Measurements from ENCODE around the gene BRD9. TPM values are rescaled to one million over a fixed set of nuclear protein-coding genes. Genes with fewer than 3 reads are reported as not detected.

Gene BRD9
- total RNA-seq, 1 experiment from 2014 or later = 68.7 TPM

GRCh38 chr5:909994-910768, 17.6 kb upstream of the BRD9 start:
- DNase-seq (ENCODE audit: low spot score) = no peak
- in situ Hi-C loops (cut with HindIII; ENCODE audit: low sequenced_read_pairs) = loop anchor here (25.0 kb wide), 1 partner anchor 248 kb away; no protein-coding TSS in a partner anchor

- no peak for DNase-seq (ENCODE audit: low spot score)
- in situ Hi-C loops (cut with HindIII; ENCODE audit: low sequenced_read_pairs) = loop anchor here (25.0 kb wide), 1 partner anchor 247 kb away; no protein-coding TSS in a partner anchor
Observed at GRCh38 chr5:909086-909485, 16.5 kb upstream of the BRD9 start.

- DNase-seq (ENCODE audit: low spot score) = no peak
- in situ Hi-C loops (cut with HindIII; ENCODE audit: low sequenced_read_pairs) = loop anchor here (25.0 kb wide), 1 partner anchor 246 kb away; no protein-coding TSS in a partner anchor
Observed at GRCh38 chr5:908172-908571, 15.6 kb upstream of the BRD9 start.

GRCh38 chr5:907366-907910, 14.8 kb upstream of the BRD9 start:
- in situ Hi-C loops (cut with HindIII; ENCODE audit: low sequenced_read_pairs) = loop anchor here (25.0 kb wide), 1 partner anchor 245 kb away; no protein-coding TSS in a partner anchor
- no peak for DNase-seq (ENCODE audit: low spot score)

GRCh38 chr5:905139-905642, 12.6 kb upstream of the BRD9 start:
- in situ Hi-C loops (cut with HindIII; ENCODE audit: low sequenced_read_pairs) = loop anchor here (25.0 kb wide), 1 partner anchor 243 kb away; no protein-coding TSS in a partner anchor

GRCh38 chr5:903756-904096, 11.1 kb upstream of the BRD9 start:
- in situ Hi-C loops (cut with HindIII; ENCODE audit: low sequenced_read_pairs) = loop anchor here (25.0 kb wide), 1 partner anchor 241 kb away; no protein-coding TSS in a partner anchor
- DNase-seq (ENCODE audit: low spot score) = no peak

More at GRCh38 chr5:905139-905642, 12.6 kb upstream of the BRD9 start:
- no peak for DNase-seq (ENCODE audit: low spot score)

GRCh38 chr5:902129-902916, 9.7 kb upstream of the BRD9 start:
- in situ Hi-C loops (cut with HindIII; ENCODE audit: low sequenced_read_pairs) = loop anchor here (25.0 kb wide), 1 partner anchor 240 kb away; no protein-coding TSS in a partner anchor
- no peak for DNase-seq (ENCODE audit: low spot score)

GRCh38 chr5:900781-901180, 8.2 kb upstream of the BRD9 start:
- in situ Hi-C loops (cut with HindIII; ENCODE audit: low sequenced_read_pairs) = loop anchor here (25.0 kb wide), 1 partner anchor 238 kb away; no protein-coding TSS in a partner anchor
- DNase-seq (ENCODE audit: low spot score) = no peak

- in situ Hi-C loops (cut with HindIII; ENCODE audit: low sequenced_read_pairs) = no loop called here
- no peak for DNase-seq (ENCODE audit: low spot score)
Observed at GRCh38 chr5:893711-894110, 1.1 kb upstream of the BRD9 start.

- in situ Hi-C loops (cut with HindIII; ENCODE audit: low sequenced_read_pairs) = no loop called here
- DNase-seq (ENCODE audit: low spot score) = no peak
Observed at GRCh38 chr5:893137-893506, 521 bp upstream of the BRD9 start.

GRCh38 chr5:891837-892393, 686 bp downstream of the BRD9 start:
- DNase-seq (ENCODE audit: low spot score) = no peak
- in situ Hi-C loops (cut with HindIII; ENCODE audit: low sequenced_read_pairs) = no loop called here

- peak; percentile 46 for DNase-seq (ENCODE audit: low spot score)
- in situ Hi-C loops (cut with HindIII; ENCODE audit: low sequenced_read_pairs) = no loop called here
Observed at GRCh38 chr5:891117-891836, 1.3 kb downstream of the BRD9 start.

GRCh38 chr5:889075-889710, 3.4 kb downstream of the BRD9 start:
- in situ Hi-C loops (cut with HindIII; ENCODE audit: low sequenced_read_pairs) = no loop called here
- DNase-seq (ENCODE audit: low spot score) = no peak

GRCh38 chr5:888638-889035, 4.0 kb downstream of the BRD9 start:
- peak; percentile 28 for DNase-seq (ENCODE audit: low spot score)
- in situ Hi-C loops (cut with HindIII; ENCODE audit: low sequenced_read_pairs) = no loop called here

- in situ Hi-C loops (cut with HindIII; ENCODE audit: low sequenced_read_pairs) = no loop called here
Observed at GRCh38 chr5:887947-888637, 4.5 kb downstream of the BRD9 start.

GRCh38 chr5:886716-887325, 5.8 kb downstream of the BRD9 start:
- in situ Hi-C loops (cut with HindIII; ENCODE audit: low sequenced_read_pairs) = no loop called here
- no peak for DNase-seq (ENCODE audit: low spot score)

More at GRCh38 chr5:887947-888637, 4.5 kb downstream of the BRD9 start:
- DNase-seq (ENCODE audit: low spot score) = no peak

GRCh38 chr5:886036-886435, 6.6 kb downstream of the BRD9 start:
- in situ Hi-C loops (cut with HindIII; ENCODE audit: low sequenced_read_pairs) = no loop called here
- DNase-seq (ENCODE audit: low spot score) = no peak
